HG03378 (cell line): ENCODE measurements around the gene RECK.
"Not testable (repeated sequence)": the region's sequence is repeated elsewhere in the genome, so short reads cannot be mapped to it uniquely, and the experiment has no call there.

Experiments
- ATAC-seq: cut with Tn5 transposase; IDR thresholded peaks from one replicate; pipeline ENCODE4 v1.9.1; 2021; ENCODE audit warnings: mild to moderate bottlenecking, moderate library complexity; ENCODE audit not compliant: unreplicated experiment

Gene RECK, protein sequence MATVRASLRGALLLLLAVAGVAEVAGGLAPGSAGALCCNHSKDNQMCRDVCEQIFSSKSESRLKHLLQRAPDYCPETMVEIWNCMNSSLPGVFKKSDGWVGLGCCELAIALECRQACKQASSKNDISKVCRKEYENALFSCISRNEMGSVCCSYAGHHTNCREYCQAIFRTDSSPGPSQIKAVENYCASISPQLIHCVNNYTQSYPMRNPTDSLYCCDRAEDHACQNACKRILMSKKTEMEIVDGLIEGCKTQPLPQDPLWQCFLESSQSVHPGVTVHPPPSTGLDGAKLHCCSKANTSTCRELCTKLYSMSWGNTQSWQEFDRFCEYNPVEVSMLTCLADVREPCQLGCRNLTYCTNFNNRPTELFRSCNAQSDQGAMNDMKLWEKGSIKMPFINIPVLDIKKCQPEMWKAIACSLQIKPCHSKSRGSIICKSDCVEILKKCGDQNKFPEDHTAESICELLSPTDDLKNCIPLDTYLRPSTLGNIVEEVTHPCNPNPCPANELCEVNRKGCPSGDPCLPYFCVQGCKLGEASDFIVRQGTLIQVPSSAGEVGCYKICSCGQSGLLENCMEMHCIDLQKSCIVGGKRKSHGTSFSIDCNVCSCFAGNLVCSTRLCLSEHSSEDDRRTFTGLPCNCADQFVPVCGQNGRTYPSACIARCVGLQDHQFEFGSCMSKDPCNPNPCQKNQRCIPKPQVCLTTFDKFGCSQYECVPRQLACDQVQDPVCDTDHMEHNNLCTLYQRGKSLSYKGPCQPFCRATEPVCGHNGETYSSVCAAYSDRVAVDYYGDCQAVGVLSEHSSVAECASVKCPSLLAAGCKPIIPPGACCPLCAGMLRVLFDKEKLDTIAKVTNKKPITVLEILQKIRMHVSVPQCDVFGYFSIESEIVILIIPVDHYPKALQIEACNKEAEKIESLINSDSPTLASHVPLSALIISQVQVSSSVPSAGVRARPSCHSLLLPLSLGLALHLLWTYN

DNA sequence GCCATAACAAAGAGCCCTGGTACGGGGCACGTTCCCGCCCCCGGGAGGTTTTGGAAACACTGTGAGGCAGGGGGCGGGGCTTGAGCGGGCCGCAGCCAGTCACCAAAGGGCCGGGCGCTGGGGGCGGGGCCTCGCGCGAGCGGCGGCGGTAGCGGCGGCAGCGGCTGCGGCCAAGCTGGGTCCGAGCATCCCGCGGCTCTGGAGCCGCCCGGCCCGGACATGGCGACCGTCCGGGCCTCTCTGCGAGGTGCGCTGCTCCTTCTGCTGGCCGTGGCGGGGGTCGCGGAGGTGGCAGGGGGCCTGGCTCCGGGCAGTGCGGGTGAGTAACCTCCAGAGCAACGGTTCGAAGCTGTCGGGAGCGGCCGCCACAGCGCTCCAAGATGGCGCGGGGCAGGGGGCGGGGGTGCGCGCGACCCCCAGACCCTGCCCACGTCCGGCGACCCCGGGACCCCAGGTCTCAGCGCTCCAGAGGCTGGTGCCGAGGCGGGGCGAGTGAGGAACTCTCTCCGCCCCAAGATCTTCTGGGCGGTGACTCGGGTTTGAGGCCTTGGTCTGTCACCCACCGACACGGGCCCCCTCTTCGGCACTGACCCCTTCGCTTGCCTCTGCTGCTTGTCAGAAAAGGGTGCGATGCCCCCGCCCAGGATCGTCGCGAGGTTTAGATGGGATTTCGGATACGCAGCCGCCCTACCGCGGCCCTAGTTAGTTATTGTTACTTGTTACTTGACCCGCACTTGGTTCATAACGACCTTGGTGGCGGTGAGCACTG, at the start of gene RECK:
RECK (plus strand) TSS at position 134 of the 769 bp plus-strand sequence; CDS start at position 220, 86 bp downstream.
- ATAC-seq, result no peak

DNA sequence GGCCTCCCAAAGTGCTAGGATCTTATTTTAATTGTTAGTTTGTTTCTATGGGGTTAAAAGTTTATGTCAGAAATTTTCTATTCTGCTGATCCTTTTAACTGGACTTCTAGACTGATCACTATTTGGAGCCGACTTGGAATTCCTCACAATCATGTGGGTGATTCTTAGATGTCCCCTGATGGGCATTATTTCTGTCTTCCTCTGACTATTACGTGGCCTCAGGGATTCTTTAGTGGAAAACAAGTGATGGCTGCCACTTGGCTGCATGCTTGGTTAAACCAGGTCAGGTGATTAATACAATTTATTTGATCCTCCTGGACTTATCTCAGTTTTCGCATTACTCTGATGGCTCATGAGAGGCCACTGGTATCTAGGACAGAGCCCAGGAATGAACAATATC, 46.6 kb upstream of the RECK start:
- ATAC-seq, result no peak

DNA sequence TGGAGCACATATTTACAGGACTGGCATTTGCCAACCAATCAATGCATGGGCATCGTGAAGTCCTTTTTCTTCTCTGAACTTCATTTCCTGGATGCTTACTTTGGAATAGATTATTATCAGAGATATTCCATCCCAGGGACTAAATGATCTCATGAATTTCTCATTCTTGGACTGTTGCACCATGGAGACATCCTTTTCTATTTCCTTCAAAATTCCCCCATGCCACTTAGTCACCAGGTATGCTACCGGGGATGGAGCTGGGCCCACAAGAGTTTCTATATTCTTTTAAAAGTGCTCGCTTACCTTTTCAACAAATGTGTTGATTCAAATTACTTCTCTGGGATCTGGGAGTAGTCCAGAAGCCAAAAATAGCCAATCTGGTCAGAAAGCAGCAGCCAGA, 43.6 kb upstream of the RECK start:
- ATAC-seq, result not testable (repeated sequence)

DNA sequence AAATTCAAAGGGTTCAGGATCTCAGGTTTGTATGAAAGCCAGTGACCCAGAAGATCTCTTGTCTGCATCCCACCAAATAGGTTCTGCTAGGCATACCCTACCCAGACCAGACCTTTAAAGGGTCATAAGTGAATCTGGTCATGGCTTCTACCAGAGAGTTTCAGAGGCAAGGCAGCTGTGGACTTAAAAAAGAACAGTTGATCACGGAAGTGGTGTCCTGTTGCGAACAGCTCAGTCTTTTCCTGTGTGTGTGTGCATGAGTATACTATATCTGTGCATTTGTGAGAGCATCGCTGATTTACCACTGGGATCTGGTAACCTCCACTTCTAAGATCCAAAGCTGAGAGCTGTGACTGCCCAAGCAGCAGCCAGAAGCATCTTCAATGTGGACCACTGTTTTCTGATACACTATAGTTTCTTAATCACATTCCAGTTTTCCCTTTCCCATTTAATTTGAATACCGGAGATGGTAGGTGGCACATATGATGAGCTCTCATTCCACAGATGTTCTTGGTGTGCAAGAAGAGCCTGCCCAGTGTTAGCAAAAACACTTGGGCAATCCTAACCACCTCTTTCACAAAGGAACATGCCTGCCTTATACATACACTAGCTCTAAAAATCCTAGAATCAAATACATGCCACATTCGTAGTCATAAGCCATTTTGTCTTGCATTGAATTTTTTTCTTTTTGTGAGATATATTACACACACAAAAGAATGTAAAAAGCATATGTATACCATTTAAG, 42.6 kb upstream of the RECK start:
- no peak for ATAC-seq

DNA sequence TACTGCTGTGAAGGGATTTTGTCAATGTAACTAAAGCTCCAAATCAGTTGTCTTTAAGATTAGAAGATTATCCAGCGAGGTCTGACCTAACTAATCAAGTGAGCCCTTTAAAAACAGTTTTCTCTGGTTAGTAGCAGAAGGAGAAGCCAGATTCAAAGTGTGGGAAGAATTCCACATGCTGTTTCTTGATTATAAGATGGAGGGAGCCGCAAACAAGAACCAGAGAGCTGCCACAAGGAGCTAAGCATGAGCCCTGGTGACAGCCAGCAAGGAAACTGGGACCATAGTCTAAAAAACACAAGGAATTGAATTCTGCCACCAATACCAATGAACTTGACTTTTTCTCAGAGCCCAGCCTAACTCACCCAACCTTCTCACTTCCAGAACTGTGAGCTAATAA, 41.8 kb upstream of the RECK start:
- ATAC-seq, result no peak

DNA sequence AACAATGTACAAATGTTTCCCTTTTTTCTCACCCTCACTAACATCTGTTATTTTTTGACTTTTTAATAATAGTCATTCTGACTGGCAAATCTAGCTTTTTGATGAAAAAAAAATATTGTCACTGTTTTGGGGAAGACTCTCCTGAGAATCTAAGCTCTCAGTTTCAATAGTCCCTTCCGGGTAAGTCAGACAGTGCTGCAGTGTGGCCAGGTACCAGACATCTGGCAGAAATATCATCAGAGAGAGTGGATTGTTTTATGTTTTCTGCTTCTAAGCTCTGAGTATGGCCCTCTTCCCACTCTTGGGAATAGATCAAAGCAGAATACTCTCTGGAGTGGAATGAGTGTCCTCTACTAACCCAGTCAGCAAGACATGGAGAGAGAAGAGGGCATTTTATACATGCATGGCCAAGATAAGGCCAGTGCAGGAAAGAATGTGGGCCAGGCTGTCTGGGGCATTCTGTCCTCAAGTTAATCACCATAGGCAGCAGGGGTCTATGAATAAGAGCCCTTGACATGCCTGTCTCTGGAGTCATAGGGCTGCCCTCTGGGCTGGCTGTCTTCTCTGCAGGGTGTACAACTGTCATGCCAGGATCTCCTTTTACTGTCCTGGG, 40.2 kb upstream of the RECK start:
- no peak for ATAC-seq

DNA sequence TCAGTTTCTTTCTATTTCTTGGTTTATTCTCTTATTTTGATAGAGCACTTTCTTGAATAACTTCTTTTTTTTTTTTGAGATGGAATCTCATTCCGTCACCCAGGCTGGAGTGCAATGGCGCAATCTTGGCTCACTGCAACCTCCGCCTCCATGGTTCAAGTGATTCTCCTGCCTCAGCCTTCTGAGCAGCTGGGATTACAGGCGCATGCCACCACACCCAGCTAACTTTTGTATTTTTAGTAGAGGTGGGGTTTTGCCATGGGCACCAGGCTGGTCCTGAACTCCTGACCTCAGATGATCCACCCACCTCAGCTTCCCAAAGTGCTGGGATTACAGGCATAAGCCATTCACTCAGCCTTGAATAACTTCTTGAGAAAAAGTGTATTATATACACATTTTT, 39.7 kb upstream of the RECK start:
- ATAC-seq, result not testable (repeated sequence)

DNA sequence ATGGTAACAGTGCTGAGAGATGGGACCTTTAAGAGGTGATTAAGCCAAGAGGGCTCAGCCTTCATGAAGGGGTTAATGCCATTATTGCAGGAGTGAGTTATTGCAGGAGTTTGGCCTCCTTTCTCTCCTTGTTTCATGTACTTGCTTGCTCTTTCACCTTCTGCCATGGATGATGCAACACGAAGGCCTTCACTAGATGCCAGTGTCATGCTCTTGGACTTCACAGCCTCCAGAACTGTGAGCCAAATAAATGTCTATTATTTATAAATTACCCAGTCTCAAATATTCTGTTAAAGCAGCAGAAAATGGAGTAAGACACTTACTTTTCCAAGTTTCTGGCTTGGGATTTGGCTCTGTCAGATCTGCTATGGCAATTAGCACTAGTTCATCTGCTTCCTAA, 38.4 kb upstream of the RECK start:
- no peak for ATAC-seq

DNA sequence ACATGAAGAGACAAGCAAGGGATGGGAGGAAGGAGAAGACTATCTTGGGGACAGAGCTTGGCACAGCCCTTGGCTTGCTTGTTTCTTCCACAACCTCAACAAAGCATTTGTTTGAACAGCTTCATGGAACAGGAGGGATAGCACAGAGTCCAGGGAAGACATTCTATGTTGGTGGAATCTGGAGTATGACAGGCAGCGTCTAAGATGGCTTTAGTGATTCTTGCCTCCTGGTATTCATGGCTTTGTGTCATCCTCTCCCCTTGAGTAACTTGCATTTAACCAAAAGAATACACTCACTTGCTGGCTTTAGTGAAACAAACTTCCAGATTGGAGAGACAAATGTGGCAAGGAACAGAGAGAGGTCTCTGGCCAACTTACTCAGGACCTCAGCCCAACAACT, 30.8 kb upstream of the RECK start:
- ATAC-seq, result no peak

DNA sequence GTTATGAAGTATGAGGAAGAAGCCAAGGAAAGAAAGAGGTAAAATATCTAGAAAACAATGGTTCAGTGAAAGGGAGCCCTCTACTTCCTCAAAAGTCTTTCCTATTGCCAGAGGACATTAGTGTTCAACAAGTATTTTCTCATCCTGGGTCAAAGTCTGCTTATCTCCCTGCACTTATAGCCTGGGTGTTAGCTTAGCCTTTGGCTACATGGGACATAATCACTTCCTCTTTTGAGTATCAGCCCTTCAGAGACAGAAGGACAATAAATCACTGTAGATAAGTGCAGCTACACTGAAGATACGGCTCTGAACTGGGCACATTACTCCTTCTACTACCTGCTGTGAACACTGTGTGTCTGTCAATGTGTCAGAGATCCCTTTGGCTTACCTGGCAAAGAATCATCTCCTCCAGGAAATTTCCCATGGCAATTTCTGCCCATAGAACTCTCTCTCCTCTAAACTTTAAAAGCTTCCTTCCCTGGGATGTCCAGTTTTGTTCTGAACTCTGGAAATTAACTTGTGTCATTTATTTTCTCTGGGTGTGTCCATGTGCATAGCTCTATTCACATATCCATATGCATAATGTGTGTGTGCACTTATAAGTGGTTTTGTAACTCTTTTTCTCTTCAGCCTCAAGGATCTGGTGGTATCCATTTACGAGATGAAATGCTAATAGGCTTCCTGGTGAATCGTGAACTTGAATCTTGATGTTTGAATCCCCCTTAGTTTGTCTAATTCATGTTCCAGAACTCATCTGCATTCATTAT, 30.0 kb upstream of the RECK start:
- ATAC-seq, result no peak

DNA sequence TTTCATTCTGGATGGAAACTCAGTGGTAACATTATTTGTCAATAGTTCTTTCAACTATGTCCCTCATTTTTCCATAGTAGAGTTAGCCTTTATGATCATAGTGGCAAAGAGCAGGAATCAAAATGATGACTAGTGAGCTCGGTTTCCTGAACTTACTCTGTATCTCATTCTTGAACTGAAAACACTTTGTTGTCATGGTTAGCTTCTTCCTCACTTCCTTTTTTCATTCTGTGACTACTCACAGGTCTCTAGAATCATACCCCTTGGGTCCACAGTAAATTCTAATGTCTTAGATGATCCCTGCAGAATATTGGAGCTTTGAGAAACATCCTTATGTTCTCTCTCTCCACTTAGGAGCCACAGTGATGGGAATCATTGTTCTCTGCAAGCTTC, 29.4 kb upstream of the RECK start:
- peak; percentile 69 for ATAC-seq

DNA sequence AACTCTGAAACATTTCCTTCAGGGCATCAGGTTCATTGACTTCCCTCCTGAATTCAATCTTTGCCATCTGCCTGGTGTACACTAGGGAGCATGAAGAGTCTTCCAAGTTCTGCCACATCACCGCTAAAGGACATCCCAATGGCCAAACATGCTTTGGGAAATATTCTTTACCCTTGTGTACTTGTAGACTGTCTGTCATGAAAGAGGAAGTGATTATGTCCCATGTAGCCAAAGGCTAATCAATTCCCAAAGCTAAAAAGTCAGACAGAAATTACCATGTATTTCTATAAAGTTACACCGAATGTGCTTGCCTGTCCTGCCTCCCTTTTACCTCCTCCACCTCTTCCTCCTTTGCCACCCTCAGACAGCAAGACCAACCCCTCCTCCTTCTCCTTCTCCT, 28.9 kb upstream of the RECK start:
- no peak for ATAC-seq

DNA sequence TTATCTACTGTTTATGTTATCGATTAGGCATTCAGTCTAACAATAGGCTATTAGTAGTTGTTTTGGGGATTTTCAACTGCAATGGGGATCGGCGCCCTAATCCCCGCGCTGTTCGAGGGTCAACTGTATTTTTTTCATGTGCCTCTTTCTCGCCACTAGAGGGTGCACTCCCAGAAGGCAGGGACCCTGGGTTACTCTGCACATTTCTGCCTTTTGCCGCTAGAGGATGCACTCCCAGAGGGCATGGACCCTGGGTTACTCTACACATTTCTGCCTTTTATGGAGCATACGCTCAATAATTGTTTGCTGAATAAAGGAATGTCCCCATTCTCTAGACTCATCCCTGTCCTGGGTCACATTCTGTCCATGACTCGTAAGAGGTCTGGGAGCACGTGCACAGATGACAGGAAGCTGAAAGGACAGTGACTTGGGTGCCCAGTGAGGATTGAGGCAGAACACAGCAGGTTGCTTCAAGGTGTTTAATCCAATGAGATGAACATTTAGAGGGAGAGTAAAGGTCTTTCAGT, 27.9 kb upstream of the RECK start:
- peak; percentile 49 for ATAC-seq

DNA sequence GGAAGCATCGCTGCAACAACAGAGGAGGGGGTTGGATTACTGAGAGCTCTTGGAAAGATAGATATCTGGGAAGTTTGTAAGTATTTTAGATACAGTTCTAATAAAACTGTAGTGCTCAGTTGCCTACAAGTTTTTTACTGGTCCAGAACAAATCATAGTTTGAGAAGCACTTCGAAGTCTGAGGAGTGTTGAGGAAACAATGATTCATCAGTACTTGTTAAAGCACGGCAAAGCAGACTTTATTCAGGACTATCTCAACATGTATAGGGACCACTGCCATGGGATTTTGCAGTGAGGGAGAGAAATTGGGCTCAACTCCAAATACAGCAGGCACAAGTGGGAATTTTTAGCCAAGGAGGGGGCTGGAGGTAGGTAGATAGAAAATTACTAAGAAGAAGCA, 25.3 kb upstream of the RECK start:
- no peak for ATAC-seq

DNA sequence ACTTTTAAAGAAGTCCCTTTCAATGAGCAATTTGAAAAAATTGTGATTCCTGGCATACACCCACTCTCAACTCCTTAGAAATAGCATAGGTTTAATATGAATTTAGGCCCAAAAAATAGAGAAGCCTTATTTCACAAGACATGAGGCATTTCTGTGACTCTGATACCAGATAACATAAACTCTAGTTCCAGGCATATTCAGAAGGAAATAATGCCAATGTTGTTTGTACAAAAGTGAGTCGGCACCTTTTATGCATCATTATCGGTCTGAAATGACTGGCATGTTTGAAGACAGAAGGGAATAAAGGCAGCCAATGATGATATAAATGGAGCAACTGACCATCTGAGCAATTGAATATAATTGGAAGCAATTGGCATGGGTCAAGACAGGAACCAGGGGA, 19.4 kb upstream of the RECK start:
- ATAC-seq, result no peak

DNA sequence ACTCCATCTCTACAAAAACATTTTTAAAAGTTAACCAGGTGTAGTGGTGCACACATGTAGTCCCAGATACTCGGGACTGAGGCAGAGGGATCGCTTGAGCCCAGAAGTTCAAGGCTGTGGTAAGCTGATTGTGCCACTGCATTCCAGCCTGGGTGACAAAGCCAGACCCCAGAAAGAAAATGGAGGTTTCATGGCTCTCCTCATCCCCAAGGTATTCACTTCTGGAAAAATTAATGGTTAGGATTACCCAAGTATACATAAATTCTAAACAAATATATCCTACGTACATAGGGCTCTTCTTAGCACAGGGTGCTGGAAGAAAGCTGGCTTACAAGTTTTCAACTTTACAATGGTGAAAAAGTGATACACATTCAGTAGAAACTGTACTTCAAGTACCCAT, 18.6 kb upstream of the RECK start:
- ATAC-seq, result no peak

DNA sequence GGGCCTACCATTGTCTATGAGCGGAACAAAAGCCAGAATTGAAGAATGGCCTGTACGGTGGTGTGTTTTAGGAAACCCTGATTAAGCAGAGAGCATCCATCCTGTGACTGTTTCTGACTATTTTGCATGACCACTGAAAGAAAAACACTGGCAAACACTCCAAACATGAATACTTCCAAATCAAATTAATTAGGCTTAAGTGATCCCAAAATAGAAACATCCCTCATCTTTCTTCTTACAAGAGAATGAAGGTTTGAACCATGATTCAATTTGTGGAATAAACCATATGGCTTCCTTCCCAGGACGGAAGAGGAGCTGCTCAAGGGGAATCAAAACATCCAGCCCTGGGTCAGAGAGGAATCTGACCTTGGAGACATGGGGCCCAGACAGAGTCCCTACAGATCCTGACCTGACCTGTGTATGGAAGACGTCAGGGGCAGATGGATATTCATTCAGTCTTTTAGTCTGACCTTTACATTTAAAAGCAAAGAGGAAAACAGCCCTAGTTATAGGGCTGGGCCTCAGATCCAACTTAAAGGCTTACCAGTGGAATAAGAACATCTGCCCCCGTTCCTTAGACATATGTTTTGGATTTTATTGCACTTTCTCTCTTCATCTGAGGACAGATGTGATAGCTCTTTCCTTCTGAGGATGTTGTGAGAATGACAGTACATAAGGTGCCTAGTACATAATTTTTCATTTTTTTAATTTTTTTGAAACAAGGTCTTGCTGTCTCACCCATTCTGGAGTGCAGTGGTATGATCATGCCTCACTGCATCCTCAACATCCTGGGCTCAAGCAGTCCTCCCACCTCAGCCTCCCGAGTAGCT, 17.6 kb upstream of the RECK start:
- ATAC-seq, result no peak

DNA sequence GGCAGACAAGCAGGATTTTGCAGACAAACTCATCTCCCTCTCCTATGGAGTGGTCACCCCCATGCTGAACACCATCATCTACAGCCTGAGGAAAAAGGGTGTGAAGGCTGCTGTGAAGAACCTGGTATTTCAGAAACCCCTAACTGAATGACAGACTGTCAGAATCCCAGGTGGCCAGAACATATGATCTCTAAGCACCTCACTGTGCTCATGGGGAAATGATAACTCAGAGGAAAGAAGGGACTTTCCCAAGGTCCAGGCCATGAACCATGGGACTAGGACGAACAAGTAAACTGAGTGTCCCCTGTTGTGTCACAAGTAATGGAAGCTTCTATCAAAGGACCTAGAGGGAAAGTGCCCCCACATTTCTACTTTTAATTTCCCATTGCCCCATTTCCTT, 14.7 kb upstream of the RECK start:
- no peak for ATAC-seq
